ENCODE results near the gene MXRA5. TPM values are rescaled to one million over a fixed set of nuclear protein-coding genes. Genes with fewer than 3 reads are reported as not detected.
A peak's percentile ranks its signal among the peaks of the same experiment; 100 is the strongest.
"Not testable (repeated sequence)": the region's sequence is repeated elsewhere in the genome, so short reads cannot be mapped to it uniquely, and the experiment has no call there.

MXRA5 gene, protein sequence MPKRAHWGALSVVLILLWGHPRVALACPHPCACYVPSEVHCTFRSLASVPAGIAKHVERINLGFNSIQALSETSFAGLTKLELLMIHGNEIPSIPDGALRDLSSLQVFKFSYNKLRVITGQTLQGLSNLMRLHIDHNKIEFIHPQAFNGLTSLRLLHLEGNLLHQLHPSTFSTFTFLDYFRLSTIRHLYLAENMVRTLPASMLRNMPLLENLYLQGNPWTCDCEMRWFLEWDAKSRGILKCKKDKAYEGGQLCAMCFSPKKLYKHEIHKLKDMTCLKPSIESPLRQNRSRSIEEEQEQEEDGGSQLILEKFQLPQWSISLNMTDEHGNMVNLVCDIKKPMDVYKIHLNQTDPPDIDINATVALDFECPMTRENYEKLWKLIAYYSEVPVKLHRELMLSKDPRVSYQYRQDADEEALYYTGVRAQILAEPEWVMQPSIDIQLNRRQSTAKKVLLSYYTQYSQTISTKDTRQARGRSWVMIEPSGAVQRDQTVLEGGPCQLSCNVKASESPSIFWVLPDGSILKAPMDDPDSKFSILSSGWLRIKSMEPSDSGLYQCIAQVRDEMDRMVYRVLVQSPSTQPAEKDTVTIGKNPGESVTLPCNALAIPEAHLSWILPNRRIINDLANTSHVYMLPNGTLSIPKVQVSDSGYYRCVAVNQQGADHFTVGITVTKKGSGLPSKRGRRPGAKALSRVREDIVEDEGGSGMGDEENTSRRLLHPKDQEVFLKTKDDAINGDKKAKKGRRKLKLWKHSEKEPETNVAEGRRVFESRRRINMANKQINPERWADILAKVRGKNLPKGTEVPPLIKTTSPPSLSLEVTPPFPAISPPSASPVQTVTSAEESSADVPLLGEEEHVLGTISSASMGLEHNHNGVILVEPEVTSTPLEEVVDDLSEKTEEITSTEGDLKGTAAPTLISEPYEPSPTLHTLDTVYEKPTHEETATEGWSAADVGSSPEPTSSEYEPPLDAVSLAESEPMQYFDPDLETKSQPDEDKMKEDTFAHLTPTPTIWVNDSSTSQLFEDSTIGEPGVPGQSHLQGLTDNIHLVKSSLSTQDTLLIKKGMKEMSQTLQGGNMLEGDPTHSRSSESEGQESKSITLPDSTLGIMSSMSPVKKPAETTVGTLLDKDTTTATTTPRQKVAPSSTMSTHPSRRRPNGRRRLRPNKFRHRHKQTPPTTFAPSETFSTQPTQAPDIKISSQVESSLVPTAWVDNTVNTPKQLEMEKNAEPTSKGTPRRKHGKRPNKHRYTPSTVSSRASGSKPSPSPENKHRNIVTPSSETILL (N-terminal part only)
- 0.06 TPM in 1 of 2 replicates, not detected in the other for total RNA-seq (2014; rRNA removed; shearing (Covaris generic))

DNA sequence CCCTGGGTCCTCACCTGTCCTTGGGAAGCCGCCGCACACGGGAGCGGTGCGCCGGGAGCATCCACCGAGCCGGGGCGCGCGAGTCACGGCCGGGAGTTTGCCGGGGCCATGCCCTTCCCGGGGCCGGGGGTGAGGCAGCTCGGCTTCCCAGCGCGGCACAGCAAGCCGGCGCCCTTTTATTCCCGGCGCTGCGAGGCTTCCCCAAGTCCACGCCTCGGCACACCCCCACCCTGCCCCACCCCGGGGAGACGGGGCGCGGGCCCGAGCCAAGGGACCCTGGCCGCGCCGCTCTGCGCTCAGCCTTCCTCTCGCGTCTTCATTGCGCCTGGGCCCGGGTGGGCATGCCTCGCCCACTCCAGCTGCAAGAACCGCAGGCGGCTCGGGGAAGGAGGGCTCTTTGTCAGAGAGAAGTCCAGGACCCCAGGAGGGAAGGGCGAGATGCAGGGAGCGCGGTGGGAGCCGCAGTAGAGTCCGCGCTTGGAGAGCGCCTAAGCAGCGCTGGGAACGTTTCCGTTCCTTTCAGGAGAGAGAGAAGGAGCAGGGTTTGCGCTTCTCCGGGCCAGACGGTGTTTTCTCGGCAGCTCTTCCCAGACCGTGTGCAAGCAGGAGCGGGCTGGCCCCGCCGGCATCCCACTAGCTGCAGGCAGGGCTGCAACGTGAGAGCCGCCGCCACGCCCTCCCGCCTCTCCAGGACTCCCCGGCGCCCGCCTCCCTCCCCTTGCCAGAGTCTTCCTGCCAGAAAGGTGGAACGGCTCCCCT is at the start of gene MXRA5:
Gene MXRA5 (minus strand): TSS at position 152 of the 759 bp plus-strand sequence. CDS start 2,819 bp downstream, outside the sequence.
- in situ Hi-C loops (cut with HindIII; ENCODE audit: low sequenced_read_pairs), result no loop called here
- no peak for DNase-seq (ENCODE audit: low spot score)

DNA sequence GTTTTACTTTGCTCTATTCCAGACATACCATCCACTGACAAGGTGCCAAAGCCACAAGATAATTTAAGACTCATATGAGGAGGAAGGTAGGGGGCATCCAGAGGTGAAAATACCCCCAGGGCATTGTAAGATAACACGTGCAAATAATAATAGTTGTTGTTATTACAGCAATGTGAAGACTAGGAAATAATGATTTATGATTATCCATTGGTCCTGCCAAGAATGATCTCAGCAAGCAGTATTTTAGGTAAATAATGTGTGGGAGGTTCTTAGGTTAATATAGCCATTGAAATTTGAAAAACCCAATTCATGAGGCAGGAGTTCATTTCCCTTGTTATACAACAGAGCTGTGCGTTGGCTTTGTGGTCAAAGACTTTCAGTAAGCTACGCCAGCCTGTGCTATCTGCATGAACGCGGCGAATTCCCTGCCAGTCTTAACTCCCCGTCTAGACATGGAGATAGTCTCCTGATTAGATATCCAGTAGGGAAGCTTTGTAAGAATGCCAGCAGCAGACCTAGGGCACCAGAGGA is 47.2 kb upstream of the MXRA5 start:
- in situ Hi-C loops (cut with HindIII; ENCODE audit: low sequenced_read_pairs), result no loop called here
- DNase-seq (ENCODE audit: low spot score), result no peak

DNA sequence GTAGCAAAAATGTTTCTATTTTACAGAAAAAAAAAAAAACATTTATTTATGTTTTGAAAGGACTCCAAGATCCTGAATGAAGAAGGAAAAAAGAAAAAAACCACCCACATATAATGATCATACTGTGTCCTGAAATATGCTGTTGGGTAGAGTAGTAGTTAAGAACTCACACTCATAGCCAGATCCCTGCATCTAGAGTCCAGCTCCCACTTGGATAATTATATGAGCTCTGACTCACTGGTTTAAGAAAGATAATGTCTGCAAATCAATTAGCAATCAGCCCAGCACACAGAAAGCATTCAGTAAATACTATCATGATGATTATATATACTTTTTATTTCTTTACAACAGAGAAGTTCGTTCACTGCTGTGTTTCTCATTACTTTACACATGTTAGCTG is 46.7 kb upstream of the MXRA5 start:
- in situ Hi-C loops (cut with HindIII; ENCODE audit: low sequenced_read_pairs), result no loop called here
- DNase-seq (ENCODE audit: low spot score), result no peak

DNA sequence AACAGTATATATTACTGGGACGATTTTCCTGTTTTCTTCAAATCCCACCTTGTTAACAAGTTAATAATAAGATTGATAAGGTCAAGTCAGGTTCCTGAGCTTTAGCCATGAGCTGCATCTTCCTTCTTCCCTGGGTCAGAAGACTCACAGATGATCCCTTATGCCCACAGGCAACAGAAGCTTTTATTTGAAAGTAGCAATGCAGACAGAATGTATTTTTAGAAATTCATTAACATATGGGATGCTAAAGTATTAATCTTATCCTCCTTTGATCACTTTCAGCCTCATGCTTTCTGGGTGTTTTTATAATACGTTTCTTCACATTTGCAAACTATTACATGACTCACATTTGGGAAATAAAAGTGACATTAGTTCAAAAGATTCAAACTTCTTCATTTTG is 42.0 kb upstream of the MXRA5 start:
- in situ Hi-C loops (cut with HindIII; ENCODE audit: low sequenced_read_pairs), result no loop called here
- DNase-seq (ENCODE audit: low spot score), result no peak

DNA sequence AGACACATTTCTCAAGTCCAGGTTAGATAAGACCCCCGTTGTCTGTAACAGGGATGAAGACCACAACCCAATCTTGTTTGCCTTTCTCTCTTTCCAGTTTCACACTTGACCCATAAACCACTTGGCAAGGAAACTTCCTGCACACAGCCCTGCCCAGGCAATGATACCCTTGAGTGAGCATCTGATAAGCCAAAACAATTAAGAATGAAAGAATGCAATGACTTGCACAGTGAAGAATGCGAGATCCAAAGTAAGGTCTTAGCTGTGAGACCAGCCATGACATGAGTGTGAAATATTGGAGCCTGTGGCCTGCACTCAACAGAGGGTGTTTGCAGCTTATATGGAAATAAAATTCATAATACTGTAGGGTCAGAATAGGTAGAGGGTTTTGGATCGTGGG is 37.9 kb upstream of the MXRA5 start:
- in situ Hi-C loops (cut with HindIII; ENCODE audit: low sequenced_read_pairs), result no loop called here
- no peak for DNase-seq (ENCODE audit: low spot score)

DNA sequence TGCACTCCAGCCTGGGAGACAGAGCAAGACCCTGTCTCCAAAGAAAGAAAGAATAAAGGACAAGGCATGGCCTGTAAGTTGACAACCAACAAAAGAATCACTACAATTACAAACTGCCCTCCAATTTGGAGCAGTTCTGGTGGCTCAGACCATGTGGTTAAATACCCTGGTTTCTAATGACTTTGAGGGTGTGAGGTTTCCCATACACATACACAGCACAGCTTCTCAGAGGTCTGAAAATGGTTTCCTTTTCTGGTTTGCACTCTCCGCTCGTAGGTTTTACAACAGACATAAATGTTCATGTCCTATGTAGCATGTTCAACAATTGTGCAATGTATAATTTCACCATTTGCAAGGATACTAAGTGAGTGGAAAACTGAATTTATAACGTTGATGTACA is 34.2 kb upstream of the MXRA5 start:
- in situ Hi-C loops (cut with HindIII; ENCODE audit: low sequenced_read_pairs), result no loop called here
- no peak for DNase-seq (ENCODE audit: low spot score)

DNA sequence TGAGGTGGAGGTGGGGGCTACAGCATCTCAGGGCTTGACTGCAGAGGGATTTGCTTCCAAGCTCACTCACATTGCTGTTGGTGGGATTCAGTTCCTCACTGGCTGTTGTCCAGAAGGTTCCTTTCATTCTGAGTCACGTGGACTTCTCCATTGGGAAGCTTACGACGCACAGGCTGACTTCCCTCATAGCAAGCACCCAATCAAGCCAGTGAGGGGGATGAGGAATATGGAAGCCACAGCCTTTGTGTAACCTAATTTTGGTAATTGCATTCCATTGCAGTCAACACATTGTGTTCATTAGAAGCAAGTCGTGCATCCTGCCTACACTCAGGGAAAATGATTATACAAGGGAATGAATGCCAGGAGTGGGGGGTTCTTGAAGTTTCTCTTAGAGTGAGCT is 32.7 kb upstream of the MXRA5 start:
- no peak for DNase-seq (ENCODE audit: low spot score)
- in situ Hi-C loops (cut with HindIII; ENCODE audit: low sequenced_read_pairs), result no loop called here

DNA sequence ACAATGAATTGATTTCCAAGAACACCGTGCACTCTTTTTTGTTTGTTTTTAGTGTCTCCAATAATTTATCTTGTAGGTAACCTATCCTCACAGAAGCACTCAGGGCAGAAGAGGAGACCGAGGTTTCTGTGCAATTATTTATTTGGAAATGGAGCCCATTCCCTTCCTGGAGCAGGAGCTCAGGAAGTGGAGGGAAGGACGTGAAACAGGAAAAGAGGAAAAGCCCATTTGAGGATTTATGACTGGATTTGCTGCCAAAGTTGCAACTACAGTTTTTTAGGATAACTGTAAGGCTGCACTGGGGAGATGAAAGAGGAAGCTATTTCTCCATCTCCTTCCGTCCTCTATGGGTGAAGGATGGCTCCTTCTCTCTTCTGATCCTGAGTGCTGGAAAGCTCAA is 31.7 kb upstream of the MXRA5 start:
- no peak for DNase-seq (ENCODE audit: low spot score)
- in situ Hi-C loops (cut with HindIII; ENCODE audit: low sequenced_read_pairs), result no loop called here

DNA sequence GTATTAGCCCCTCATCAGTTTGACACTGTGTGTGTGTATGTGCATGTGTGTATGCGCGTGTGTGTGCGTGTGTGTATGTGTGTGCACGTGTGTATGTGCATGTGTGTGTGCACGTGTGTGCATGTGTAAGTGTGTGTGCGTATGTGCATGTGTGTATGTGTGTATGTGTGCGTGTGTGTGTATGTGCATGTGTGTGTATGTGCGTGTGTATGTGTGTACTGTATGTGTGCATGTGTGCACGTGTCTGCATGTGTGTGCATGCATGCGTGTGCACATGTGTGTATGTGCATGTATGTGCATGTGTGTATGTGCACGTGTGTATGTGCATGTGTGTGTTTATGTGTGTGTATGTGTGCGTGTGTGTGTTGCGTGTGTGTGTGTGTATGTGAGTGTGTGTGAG is 31.1 kb upstream of the MXRA5 start:
- DNase-seq (ENCODE audit: low spot score), result no peak

DNA sequence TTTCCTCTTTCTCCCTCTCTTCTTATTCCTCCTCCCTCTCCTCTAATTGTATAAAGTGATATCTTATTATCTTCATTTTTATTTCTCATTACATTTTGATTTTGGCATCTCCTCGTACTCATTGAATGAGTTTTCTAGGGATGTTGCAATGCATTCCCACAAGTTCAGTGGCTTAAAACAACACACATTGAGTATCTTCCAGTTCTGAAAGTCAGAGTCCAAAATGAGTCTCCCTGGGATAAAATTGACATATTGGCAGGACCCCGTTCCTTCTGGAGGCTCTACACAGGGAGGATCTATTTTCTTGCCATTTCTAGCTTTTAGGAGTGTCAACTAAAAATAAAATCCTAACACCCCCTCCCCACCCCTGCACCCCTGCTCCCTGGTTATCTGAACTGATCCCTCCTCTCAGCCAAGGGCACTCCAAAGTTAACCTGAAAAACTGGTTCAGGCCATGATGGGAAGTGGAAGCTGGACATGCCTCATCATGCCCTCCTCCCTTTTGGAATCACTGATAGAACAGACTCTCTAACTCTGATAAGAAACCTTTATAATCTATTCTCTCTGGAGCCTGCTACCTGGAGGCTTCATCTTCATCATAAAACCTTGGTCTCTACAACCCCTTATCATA is 29.5 kb upstream of the MXRA5 start:
- in situ Hi-C loops (cut with HindIII; ENCODE audit: low sequenced_read_pairs); DNase-seq (ENCODE audit: low spot score): not testable (repeated sequence)

More for the DNA sequence above, 31.1 kb upstream of the MXRA5 start:
- in situ Hi-C loops (cut with HindIII; ENCODE audit: low sequenced_read_pairs), result no loop called here

DNA sequence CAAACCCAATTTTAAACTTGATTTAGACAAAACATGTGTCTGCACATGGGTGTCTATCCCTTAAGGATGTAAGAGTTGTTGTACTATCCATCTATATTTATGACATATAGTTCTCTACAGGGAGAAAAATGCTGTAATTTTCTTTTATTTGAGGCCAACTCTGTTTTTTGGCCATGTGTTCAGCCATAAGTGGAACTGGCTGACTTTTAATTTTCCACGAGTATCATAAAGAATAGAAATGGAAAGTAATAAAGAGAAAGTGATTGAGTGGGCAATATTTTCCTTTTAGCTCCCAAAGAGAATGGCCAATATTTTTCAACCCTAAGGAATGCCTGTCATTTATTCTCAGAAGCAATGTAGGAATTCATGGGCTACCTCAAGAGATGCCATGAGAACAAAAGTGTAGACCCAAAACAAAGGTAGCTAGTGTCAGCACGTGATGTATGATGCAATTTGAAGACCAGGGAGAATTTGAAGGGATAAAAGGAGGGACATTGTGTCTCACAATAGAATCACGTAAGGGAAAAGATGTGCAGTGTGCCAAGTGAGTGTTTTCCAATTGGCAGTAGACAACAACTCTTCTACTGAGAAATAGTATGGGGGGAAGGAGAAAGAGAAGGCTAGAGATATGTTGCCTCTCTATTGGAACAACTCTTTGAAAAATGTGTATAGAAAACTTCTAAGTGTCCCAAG is 27.8 kb upstream of the MXRA5 start:
- in situ Hi-C loops (cut with HindIII; ENCODE audit: low sequenced_read_pairs), result no loop called here
- DNase-seq (ENCODE audit: low spot score), result no peak

DNA sequence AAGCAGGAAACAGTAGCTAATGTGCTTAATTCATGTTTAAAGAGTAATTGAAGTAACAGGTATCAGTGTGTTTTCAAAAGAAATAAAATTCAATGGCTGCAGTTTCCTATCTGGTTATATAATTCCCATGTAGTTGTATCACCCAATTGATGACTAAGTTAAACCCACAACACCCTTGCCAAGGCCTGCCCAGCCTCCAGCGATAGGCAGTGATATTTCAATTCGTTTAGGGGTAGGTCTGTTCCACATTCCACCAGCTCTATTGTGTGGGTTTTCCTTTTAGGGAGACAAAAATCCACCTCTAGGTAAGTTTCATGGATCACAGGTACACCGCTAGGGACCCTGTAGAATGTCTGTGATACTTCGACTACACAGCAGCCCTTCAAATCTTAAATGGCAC is 24.7 kb upstream of the MXRA5 start:
- in situ Hi-C loops (cut with HindIII; ENCODE audit: low sequenced_read_pairs), result no loop called here
- DNase-seq (ENCODE audit: low spot score), result no peak

DNA sequence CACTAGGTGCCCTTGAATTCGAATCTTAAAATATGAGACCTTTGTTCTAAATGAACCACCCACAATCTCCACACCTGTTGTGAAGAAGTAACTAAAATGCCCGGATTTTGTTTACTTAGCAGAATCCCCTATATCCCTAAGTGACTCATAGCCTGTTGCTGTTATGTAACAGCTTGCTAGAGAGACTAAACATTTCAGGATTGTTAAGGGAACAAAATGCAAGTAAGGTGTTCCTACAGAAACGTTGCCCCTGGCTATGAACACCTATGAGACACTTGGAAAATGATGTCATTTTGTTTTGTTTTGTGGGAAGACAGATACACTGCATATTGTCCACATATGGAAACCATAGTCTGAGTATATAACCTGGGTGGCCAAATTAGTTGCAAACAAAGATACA is 24.2 kb upstream of the MXRA5 start:
- in situ Hi-C loops (cut with HindIII; ENCODE audit: low sequenced_read_pairs), result no loop called here
- DNase-seq (ENCODE audit: low spot score), result no peak

DNA sequence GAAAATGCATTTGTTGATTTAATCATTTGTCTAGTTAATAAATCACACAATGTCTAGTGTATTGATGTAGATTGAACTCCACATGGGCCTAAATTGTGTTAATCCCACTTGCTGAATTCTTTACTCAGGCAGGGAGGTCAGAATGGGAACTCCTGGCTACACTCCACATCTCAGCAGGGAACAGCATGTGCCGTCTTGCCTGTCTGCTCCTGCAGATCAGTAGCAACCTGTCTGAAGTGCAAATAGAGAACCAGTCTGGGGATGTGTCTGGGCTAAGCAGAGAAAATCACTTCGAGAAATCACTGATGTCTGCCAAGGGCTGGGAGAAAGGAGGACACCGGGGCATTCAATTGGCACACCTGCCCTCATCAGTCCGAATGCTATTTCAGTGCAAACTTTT is 16.5 kb upstream of the MXRA5 start:
- in situ Hi-C loops (cut with HindIII; ENCODE audit: low sequenced_read_pairs), result no loop called here
- peak; percentile 2 for DNase-seq (ENCODE audit: low spot score)

DNA sequence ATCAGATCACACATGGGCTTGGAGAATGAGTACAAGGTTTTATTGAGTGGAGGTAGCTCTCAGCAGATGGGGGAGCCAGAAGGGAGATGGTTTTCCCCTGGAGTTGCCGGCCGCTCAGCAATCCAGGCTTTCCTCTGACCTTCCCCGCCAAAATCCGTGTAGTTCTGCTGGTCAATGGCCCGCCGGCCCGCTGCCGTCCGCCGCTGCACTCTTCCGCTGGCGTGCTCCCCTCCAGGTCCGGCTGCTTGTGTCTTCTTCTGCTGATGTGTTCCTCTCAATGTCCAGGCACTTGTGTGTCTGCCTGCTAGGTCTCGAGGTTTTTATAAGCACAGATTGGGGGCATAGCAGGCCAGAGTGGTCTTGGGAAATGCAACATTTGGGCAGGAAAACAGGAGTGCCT is 14.4 kb upstream of the MXRA5 start:
- DNase-seq (ENCODE audit: low spot score), result no peak
- in situ Hi-C loops (cut with HindIII; ENCODE audit: low sequenced_read_pairs), result no loop called here

DNA sequence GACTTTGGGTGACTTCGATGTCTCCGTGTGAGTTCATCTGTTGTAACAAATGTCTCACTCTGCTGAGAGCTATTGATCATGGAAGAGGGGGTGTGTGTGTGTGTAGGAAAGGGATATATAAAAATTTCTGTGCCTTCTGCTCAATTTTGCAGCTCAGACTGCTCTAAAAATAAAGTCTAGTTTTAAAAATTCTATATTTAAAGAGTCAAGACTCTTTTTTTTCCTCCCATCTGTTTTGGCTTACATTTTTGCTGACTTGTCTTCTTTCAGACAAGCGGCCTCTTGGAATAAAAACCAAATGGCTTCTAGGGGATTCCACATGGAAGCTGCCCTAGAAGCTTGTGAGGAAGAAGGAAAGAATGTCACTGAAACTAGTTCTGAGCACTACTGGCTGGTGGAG is 6.3 kb upstream of the MXRA5 start:
- DNase-seq (ENCODE audit: low spot score); in situ Hi-C loops (cut with HindIII; ENCODE audit: low sequenced_read_pairs): not testable (repeated sequence)

DNA sequence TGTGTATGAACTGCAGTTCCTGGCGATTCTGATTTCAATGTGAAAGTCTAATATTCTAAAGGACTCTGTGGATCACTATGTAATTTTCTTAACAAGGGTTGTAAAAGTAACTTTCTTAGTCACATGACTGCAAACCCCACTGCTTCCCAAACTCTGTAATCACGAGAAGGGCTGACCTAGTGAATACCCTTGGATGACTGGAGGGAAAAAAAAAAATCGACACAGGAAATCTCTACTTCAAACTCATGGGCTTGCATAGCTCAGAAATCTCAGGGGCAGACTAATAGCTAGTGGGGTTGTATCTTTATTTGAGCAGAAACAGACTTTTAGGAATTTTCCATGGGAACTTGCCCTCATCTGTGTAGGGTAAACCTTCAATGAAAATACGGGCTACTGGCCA is 4.8 kb upstream of the MXRA5 start:
- in situ Hi-C loops (cut with HindIII; ENCODE audit: low sequenced_read_pairs), result no loop called here
- DNase-seq (ENCODE audit: low spot score), result no peak

DNA sequence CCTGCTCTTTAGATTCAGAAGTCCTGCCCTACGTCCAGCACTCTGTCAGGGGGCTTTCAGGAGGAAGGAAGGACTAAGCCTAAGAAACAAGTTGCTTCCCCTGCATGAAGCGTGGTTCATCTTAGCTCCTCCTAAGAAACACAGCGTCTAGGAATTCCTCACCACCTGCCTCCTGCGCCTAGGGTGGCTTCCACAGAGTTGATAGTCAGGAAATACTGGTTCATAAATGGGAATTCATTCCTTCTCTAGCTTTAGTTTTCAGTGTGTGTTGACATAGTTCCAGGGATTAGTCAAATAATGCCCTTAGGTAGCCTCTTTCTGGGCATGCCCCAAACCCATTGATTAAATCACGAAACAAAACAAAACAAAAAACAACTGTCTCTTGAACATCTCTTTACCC is 1.7 kb upstream of the MXRA5 start:
- DNase-seq (ENCODE audit: low spot score), result no peak
- in situ Hi-C loops (cut with HindIII; ENCODE audit: low sequenced_read_pairs), result no loop called here
